GM18870 (cell line): ENCODE measurements around the gene SCGB1D4.
"Not testable (repeated sequence)": the region's sequence is repeated elsewhere in the genome, so short reads cannot be mapped to it uniquely, and the experiment has no call there.

Experiments used
- ATAC-seq: cut with Tn5 transposase; IDR thresholded peaks from one replicate; pipeline ENCODE4 v1.9.1; 2021; ENCODE audit warnings: moderate library complexity; ENCODE audit not compliant: unreplicated experiment

The SCGB1D4 gene

GRCh38 chr11:62298975-62299374 is at the start of gene SCGB1D4:
TSS of gene SCGB1D4 (minus strand) at chr11:62299075. CDS start at chr11:62299010, 65 bp downstream.
- no peak for ATAC-seq

- ATAC-seq = no peak
Observed at GRCh38 chr11:62345861-62346260, 47.0 kb upstream of the SCGB1D4 start.

GRCh38 chr11:62344210-62344609 is 45.3 kb upstream of the SCGB1D4 start:
- no peak for ATAC-seq

- ATAC-seq = not testable (repeated sequence)
Observed at GRCh38 chr11:62343646-62344190, 44.8 kb upstream of the SCGB1D4 start.

- ATAC-seq = no peak
Observed at GRCh38 chr11:62341588-62341987, 42.7 kb upstream of the SCGB1D4 start.

GRCh38 chr11:62340269-62340901 is 41.5 kb upstream of the SCGB1D4 start:
- no peak for ATAC-seq

- no peak for ATAC-seq
Observed at GRCh38 chr11:62338218-62338617, 39.3 kb upstream of the SCGB1D4 start.

GRCh38 chr11:62337303-62338181 is 38.7 kb upstream of the SCGB1D4 start, which contains the start of gene ASRGL1:
TSS of gene ASRGL1 (plus strand) at chr11:62337448. CDS start at chr11:62337978, 530 bp downstream.
- ATAC-seq = no peak

- not testable (repeated sequence) for ATAC-seq
Observed at GRCh38 chr11:62336949-62337302, 38.1 kb upstream of the SCGB1D4 start.

GRCh38 chr11:62333768-62334167 is 34.9 kb upstream of the SCGB1D4 start:
- ATAC-seq = no peak

- ATAC-seq = not testable (repeated sequence)
Observed at GRCh38 chr11:62331264-62331663, 32.4 kb upstream of the SCGB1D4 start.

GRCh38 chr11:62327541-62327940 is 28.7 kb upstream of the SCGB1D4 start:
- ATAC-seq = not testable (repeated sequence)

- not testable (repeated sequence) for ATAC-seq
Observed at GRCh38 chr11:62326719-62327118, 27.8 kb upstream of the SCGB1D4 start.

GRCh38 chr11:62325781-62326180 is 26.9 kb upstream of the SCGB1D4 start:
- not testable (repeated sequence) for ATAC-seq

GRCh38 chr11:62324731-62325556 is 26.1 kb upstream of the SCGB1D4 start:
- ATAC-seq = no peak

- ATAC-seq = no peak
Observed at GRCh38 chr11:62322524-62322923, 23.6 kb upstream of the SCGB1D4 start.

- ATAC-seq = no peak
Observed at GRCh38 chr11:62315431-62315830, 16.6 kb upstream of the SCGB1D4 start.

- no peak for ATAC-seq
Observed at GRCh38 chr11:62309991-62310390, 11.1 kb upstream of the SCGB1D4 start.

- ATAC-seq = no peak
Observed at GRCh38 chr11:62307950-62308349, 9.1 kb upstream of the SCGB1D4 start.

GRCh38 chr11:62306227-62306626 is 7.4 kb upstream of the SCGB1D4 start:
- ATAC-seq = no peak

GRCh38 chr11:62295504-62295903 is 3.4 kb downstream of the SCGB1D4 start:
- ATAC-seq = no peak
